Measurements from ENCODE around the gene KCNH1.

The KCNH1 gene

DNA sequence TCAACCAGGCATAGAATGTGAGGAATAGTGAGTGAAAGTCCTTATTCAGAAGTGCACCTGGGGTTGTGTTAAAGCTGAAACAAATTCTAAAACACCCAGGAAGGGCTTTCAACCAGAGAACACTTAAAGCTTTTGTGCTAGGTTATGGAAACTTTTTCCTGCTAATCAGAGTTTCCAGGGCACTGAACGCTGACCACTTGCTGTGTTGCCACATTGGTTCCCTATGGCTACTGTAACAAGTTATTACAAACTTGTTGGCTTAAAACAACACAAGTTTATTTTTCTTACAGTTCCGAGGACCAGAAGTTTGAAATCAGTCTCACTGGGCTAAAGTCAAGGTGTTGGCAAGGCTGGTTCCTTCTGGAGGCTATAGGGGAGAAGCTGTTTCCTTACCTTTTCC is 504.7 kb downstream of the KCNH1 start:
- no peak for DNase-seq

DNA sequence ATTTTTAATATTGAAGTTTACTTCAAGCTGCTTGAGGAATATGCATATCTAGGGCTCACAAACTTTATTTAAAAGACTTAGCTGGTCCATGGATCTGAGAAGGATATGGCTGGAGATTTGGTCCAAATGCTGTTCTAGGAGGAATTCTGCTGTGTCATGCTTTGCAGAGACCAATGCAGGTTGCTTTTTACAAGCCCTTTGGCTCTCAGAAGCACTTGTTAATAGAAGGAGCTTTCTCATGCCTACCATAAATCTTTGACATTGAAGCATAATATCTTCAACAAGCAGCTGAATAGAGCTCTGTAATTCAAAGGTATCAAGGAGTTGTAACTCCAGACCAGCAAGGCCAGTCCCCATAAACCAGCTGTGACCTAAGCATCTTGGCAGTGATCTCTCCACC is 506.2 kb downstream of the KCNH1 start:
- DNase-seq: no peak
